Progenitor cell of endocrine pancreas (in vitro differentiated cells): ENCODE measurements around the gene HP1BP3. TPM values are rescaled to one million over a fixed set of nuclear protein-coding genes. Genes with fewer than 3 reads are reported as not detected.

Source experiments
- DNase-seq: peaks from one replicate; pipeline ENCODE4 v3.0.0; 2021; ENCODE audit warnings: low spot score; ENCODE audit not compliant: unreplicated experiment
- H3K27ac Mint-ChIP-seq: 2 replicates; pipeline ENCODE4 v1.8.0; 2021; ENCODE audit warnings: mild to moderate bottlenecking, moderate library complexity, mixed read lengths
- H3K27me3 Mint-ChIP-seq: 2 replicates; pipeline ENCODE4 v1.8.0; 2021; ENCODE audit warnings: mixed read lengths
- H3K36me3 Mint-ChIP-seq: 2 replicates; pipeline ENCODE4 v1.8.0; 2022; ENCODE audit warnings: mixed read lengths; ENCODE audit not compliant: insufficient read depth
- H3K4me1 Mint-ChIP-seq: 2 replicates; pipeline ENCODE4 v1.8.0; 2021; ENCODE audit warnings: low read depth, mixed read lengths
- H3K4me3 Mint-ChIP-seq: 2 replicates; pipeline ENCODE4 v1.8.0; 2021; ENCODE audit warnings: low read depth, mild to moderate bottlenecking, moderate library complexity, mixed read lengths
- H3K9me3 Mint-ChIP-seq: 2 replicates; pipeline ENCODE4 v1.8.0; 2021; ENCODE audit warnings: low read depth, mixed read lengths
- total RNA-seq: library from RNA; stranded (reverse); gene quantifications from 2 replicates; pipeline ENCODE4 v1.2.1, GENCODE V29; 2021
- TF ChIP-seq, protein P1 (sequence below): fragments of 200-600 bp; sonication (generic); IDR thresholded peaks from one replicate; pipeline ENCODE4 v1.5.0; 2021; ENCODE audit warnings: antibody characterized with exemption, mild to moderate bottlenecking; ENCODE audit not compliant: unreplicated experiment

The HP1BP3 gene
- total RNA-seq, 1 donor from 2014 or later = 385 TPM

- no peak for DNase-seq
- peaks cover 7% of the 10 kb centered on the region for H3K4me1 Mint-ChIP-seq
- no peak overlapping the region for H3K27ac Mint-ChIP-seq
- no peaks in the 10 kb centered on the region for H3K9me3 Mint-ChIP-seq
- TF ChIP-seq, protein P1, sequence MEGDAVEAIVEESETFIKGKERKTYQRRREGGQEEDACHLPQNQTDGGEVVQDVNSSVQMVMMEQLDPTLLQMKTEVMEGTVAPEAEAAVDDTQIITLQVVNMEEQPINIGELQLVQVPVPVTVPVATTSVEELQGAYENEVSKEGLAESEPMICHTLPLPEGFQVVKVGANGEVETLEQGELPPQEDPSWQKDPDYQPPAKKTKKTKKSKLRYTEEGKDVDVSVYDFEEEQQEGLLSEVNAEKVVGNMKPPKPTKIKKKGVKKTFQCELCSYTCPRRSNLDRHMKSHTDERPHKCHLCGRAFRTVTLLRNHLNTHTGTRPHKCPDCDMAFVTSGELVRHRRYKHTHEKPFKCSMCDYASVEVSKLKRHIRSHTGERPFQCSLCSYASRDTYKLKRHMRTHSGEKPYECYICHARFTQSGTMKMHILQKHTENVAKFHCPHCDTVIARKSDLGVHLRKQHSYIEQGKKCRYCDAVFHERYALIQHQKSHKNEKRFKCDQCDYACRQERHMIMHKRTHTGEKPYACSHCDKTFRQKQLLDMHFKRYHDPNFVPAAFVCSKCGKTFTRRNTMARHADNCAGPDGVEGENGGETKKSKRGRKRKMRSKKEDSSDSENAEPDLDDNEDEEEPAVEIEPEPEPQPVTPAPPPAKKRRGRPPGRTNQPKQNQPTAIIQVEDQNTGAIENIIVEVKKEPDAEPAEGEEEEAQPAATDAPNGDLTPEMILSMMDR = no peak
- H3K36me3 Mint-ChIP-seq = peaks cover 37% of the 10 kb centered on the region
- H3K4me3 Mint-ChIP-seq = no peak overlapping the region
- H3K27me3 Mint-ChIP-seq = no peaks in the 10 kb centered on the region
Measured at GRCh38 chr1:20767271-20767670, 19.8 kb downstream of the HP1BP3 start.

GRCh38 chr1:20763417-20763816, 23.7 kb downstream of the HP1BP3 start:
- no peak for DNase-seq
- TF ChIP-seq, protein P1 = no peak
- no peaks in the 10 kb centered on the region for H3K9me3 Mint-ChIP-seq
- no peak overlapping the region for H3K4me3 Mint-ChIP-seq
- peaks cover 9% of the 10 kb centered on the region for H3K4me1 Mint-ChIP-seq
- H3K36me3 Mint-ChIP-seq = peaks cover 43% of the 10 kb centered on the region
- H3K27me3 Mint-ChIP-seq = no peaks in the 10 kb centered on the region
- H3K27ac Mint-ChIP-seq = no peak overlapping the region

DNA sequence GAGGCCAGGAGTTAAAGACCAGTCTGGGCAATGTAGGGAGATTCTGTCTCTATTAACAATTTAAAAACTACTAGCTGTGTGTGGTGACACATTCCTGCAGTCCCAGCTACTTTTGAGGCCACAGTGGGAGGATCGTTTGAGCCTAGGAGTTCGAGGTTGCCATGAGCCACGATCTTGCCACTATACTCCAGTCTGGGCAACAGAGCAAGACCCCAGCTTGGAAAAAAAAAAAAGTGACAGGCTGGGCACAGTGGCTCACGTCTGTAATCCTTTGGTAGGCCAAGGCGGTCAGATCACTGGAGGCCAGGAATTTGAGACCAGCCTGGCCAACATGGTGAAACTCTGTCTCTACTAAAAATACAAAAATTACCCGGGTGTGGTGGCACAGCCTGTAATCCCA, 26.8 kb downstream of the HP1BP3 start:
- no peaks in the 10 kb centered on the region for H3K27me3 Mint-ChIP-seq
- TF ChIP-seq, protein P1 = no peak
- peaks cover 44% of the 10 kb centered on the region for H3K36me3 Mint-ChIP-seq
- no peak for DNase-seq
- no peaks in the 10 kb centered on the region for H3K9me3 Mint-ChIP-seq
- no peak overlapping the region for H3K4me3 Mint-ChIP-seq
- H3K4me1 Mint-ChIP-seq = peaks cover 9% of the 10 kb centered on the region
- no peak overlapping the region for H3K27ac Mint-ChIP-seq

DNA sequence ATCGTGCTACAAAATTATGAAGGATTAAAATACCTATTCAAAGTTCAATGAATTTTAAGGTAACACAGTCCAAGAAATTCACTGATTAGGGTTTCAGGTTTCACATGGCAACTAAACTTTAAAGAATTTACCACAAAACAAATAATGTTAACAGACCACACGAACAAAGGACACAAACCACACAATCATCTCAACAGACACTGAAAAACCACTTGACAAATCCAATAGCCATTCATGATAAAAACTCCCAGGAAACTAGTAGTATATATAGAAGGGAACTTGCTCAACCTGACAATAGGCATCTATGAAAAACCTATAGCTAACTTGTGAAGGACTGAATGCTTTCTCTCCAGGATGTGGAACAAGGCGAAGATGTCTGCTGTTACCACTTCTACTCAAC, 33.5 kb downstream of the HP1BP3 start:
- DNase-seq = no peak
- TF ChIP-seq, protein P1 = no peak
- Mint-ChIP-seq H3K4me3 (no peak overlapping the region), H3K27me3 (no peaks in the 10 kb centered on the region), H3K27ac (peak overlapping the region; percentile 53), H3K36me3 (peaks cover 31% of the 10 kb centered on the region), H3K9me3 (no peaks in the 10 kb centered on the region), H3K4me1 (no peaks in the 10 kb centered on the region)

- Mint-ChIP-seq H3K27ac (no peak overlapping the region), H3K36me3 (peaks cover 35% of the 10 kb centered on the region), H3K4me1 (no peaks in the 10 kb centered on the region), H3K27me3 (no peaks in the 10 kb centered on the region), H3K9me3 (no peaks in the 10 kb centered on the region), H3K4me3 (no peak overlapping the region)
- TF ChIP-seq, protein P1 = no peak
- no peak for DNase-seq
Measured at GRCh38 chr1:20751462-20751990, 35.6 kb downstream of the HP1BP3 start.
